Gastrocnemius medialis (tissue), 4 donors: ENCODE measurements around the gene GTF3C1. TPM values are rescaled to one million over a fixed set of nuclear protein-coding genes. Genes with fewer than 3 reads are reported as not detected.

Source experiments
- ATAC-seq, 2 donors: fragments of 150-250 bp; one replicate each; pipeline ENCODE4 v1.9.1; 2016
- DNase-seq, 2 donors: peaks; one replicate each; pipeline ENCODE4 v3.0.0-alpha.2; 2019
- H3K27ac ChIP-seq, 4 donors: fragments of 200-600 bp; sonication (generic); 1 replicate in 1 of 4; 2 replicates in 3 of 4; pipeline ENCODE4 v1.5.1; 2016 to 2018; ENCODE audit warnings: mild to moderate bottlenecking in 2 of 4, moderate library complexity in 1 of 4
- H3K27me3 ChIP-seq, 3 donors: fragments of 200-600 bp; sonication (generic) in 2 of 3; 1 replicate in 1 of 3; 2 replicates in 2 of 3; pipeline versions ENCODE4 v1.5.1 to v1.6.0; 2016 to 2019; ENCODE audit warnings: mild to moderate bottlenecking in 1 of 3, moderate library complexity in 1 of 3
- H3K36me3 ChIP-seq, 2 donors: fragments of 200-600 bp; sonication (generic) in 1 of 2; one replicate each; pipeline ENCODE4 v1.5.1; 2017 to 2018
- H3K4me1 ChIP-seq, 2 donors: fragments of 200-600 bp; sonication (generic) in 1 of 2; one replicate each; pipeline ENCODE4 v1.5.1; 2016 to 2017; ENCODE audit warnings: mild to moderate bottlenecking in 2 of 2
- H3K4me3 ChIP-seq, 4 donors: fragments of 200-600 bp; sonication (generic) in 3 of 4; 1 replicate in 1 of 4; 2 replicates in 3 of 4; pipeline ENCODE4 v1.5.1; 2016 to 2019; ENCODE audit warnings: mild to moderate bottlenecking in 2 of 4
- H3K9me3 ChIP-seq, 3 donors: fragments of 200-600 bp; sonication (generic) in 2 of 3; 1 replicate in 1 of 3; 2 replicates in 2 of 3; pipeline ENCODE4 v1.5.1; 2016 to 2019
- POLR2A ChIP-seq, 2 donors: fragments of 450-650 bp; IDR thresholded peaks; one replicate each; pipeline ENCODE4 v1.6.1; 2017; ENCODE audit warnings: antibody characterized with exemption in 2 of 2, mild to moderate bottlenecking in 2 of 2, moderate library complexity in 2 of 2
- in situ Hi-C, 4 donors: fragments of 200-750 bp; cut with MboI; loops; one replicate each; pipeline versions ENCODE4 v1.15.0 to v1.8.0; 2017; ENCODE audit warnings: low sequenced_read_pairs in 4 of 4
- intact Hi-C: fragments of 100-400 bp; cut with DNase I; formaldehyde crosslinking; loops from one replicate; pipeline ENCODE4 v1.15.1; 2023; ENCODE audit warnings: low total_unique reads
- total RNA-seq, 4 donors: library from RNA; depleted of rRNA; stranded (reverse); fragments of >200 nt; gene quantifications; one replicate each; pipeline versions ENCODE4 v1.1.0 to v1.2.3, GENCODE V29; 2016
- TF ChIP-seq, protein P1 (sequence below), 5 experiments: fragments of 450-650 bp in 3 of 5; fragments of 200-600 bp in 2 of 5; sonication (generic) in 2 of 5; IDR thresholded peaks in 4 of 5; conservative IDR thresholded peaks in 1 of 5; 1 replicate in 4 of 5; 2 replicates in 1 of 5; pipeline ENCODE4 v1.5.1; 2016 to 2019; ENCODE audit warnings: antibody characterized with exemption in 5 of 5, mild to moderate bottlenecking in 3 of 5, moderate library complexity in 3 of 5

GTF3C1 gene
- total RNA-seq, 4 donors from 2014 or later = 52.0 to 108 (median 67.8) TPM

DNA sequence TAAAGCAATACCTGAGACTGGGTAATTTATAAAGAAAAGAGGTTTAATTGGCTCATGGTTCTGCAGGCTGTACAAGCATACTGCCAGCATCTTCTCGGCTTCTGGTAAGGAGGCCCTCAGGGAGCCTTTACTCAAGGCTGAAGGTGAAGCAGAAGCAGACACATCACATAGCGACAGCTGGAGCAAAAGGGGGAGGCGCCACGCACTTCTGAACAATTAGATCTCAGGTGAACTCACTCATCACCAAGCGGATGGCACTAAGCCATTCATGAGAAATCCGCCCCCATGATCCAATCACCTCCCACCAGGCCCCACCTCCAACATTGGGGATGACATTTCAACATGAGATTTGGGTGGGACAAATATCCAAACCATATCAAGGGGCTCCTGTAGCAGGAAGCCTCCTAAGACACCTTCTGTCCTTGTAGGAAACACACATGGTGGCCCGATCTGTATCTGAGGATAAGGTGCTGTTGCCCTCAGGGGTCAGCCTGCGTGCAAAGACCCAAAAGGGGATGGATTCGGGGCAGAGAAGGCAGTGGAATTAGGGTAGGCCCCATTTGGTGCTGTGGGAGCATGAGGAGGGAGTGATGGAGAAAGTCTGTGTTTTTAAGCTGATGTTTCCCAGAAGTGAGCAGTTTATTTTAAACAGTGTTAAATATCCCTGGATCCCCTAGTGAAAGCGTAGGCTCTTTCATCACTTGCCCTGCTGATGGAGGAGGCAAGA, 124.8 kb downstream of the GTF3C1 start:
- no peak for DNase-seq
- Histone ChIP-seq H3K27ac (no peak overlapping the region), H3K4me1 (no peaks in the 10 kb centered on the region), H3K27me3 (peaks cover 0 to 4% (median 0%) of the 10 kb centered on the region in 3 donors), H3K4me3 (no peak overlapping the region), H3K9me3 (peaks cover 0 to 16% (median 0%) of the 10 kb centered on the region in 3 donors), H3K36me3 (no peaks in the 10 kb centered on the region)
- TF ChIP-seq, protein P1, sequence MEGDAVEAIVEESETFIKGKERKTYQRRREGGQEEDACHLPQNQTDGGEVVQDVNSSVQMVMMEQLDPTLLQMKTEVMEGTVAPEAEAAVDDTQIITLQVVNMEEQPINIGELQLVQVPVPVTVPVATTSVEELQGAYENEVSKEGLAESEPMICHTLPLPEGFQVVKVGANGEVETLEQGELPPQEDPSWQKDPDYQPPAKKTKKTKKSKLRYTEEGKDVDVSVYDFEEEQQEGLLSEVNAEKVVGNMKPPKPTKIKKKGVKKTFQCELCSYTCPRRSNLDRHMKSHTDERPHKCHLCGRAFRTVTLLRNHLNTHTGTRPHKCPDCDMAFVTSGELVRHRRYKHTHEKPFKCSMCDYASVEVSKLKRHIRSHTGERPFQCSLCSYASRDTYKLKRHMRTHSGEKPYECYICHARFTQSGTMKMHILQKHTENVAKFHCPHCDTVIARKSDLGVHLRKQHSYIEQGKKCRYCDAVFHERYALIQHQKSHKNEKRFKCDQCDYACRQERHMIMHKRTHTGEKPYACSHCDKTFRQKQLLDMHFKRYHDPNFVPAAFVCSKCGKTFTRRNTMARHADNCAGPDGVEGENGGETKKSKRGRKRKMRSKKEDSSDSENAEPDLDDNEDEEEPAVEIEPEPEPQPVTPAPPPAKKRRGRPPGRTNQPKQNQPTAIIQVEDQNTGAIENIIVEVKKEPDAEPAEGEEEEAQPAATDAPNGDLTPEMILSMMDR (IDR thresholded peaks at IDR 0.05 in 4 of 5, conservative IDR thresholded peaks at IDR 0.05 in 1 of 5) = no peak
- TF ChIP-seq POLR2A (IDR thresholded peaks at IDR 0.05) = no peak
- no peak for ATAC-seq
- intact Hi-C loops = no loop called here
- in situ Hi-C loops = loop anchor here in 1 of 4 donors (25.0 kb wide), 1 partner anchor 113 kb away; the partner anchor contains the start of gene IL4R

DNA sequence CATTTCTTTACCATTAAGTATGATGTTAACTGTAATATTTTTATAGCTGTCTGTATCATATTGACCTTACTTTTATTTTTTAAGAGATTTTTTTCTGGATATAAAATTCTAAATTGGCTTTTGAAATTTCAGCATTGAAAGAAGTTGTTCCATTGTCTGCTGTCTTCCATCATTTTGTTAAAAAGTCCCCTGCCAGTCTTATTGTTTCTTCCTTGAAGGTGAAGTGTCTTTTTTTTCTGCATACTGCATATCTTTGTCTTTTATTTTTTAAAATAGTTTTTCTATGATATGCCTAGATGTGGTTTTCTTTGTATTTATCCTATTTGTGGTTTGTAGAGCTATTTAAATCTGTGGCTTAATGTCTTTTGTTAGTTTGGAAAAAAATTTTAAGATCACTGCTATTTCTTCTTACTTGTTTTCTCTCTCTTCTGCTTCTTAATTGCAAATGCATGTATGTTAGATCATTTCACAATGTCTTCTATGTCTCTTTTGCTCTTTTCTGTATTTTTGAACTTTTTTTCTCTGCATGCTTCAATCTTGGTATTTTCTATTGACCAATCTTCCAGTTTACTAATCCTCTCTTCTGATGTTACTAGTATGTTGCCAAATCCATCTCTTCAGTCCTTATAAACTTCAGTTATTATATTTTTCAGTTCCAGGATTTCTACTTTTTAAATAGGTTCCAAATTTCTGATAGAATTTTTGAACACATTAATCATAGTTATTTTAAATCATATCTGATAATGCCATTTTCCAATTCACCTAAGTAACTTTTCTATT, 127.6 kb downstream of the GTF3C1 start:
- H3K36me3 ChIP-seq = no peaks in the 10 kb centered on the region
- H3K27ac ChIP-seq = no peak overlapping the region
- peaks cover 0 to 16% (median 0%) of the 10 kb centered on the region in 3 donors for H3K9me3 ChIP-seq
- DNase-seq = no peak
- in situ Hi-C loops = loop anchor here in 1 of 4 donors (25.0 kb wide), 1 partner anchor 110 kb away; the partner anchor contains the start of gene IL4R
- intact Hi-C loops = no loop called here
- no peaks in the 10 kb centered on the region for H3K4me1 ChIP-seq
- no peak overlapping the region for H3K4me3 ChIP-seq
- no peak for ATAC-seq
- TF ChIP-seq POLR2A (IDR thresholded peaks at IDR 0.05) = no peak
- TF ChIP-seq, protein P1 (IDR thresholded peaks at IDR 0.05 in 4 of 5, conservative IDR thresholded peaks at IDR 0.05 in 1 of 5) = no peak
- H3K27me3 ChIP-seq = peaks cover 0 to 4% (median 0%) of the 10 kb centered on the region in 3 donors

DNA sequence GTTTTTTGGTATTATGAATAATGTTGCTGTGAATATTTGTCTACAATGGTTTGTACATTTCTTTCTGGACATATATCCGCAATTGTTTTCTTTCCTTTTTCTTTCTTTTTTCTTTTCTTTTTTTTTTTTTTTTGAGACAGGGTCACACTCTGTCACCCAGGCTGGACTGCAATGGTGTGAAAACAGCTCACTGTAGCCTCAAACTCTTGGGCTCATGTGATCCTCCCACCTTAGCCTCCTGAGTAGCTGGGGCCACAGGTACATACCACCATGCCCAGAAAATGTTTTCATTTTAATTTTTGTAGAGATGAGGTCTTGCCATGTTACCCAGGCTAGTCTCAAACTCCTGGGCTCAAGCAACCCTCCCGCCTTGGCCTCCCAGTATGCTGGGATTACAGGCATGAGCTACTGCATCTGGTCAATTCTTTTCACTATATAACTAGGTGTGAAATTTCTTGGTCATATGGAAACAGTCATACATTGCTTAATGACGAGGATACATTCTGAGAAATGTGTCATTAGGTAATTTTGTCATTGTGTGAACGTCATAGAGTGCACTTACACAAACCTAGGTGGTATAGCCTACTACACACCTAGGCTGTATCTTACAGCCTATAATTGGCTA, 132.6 kb downstream of the GTF3C1 start:
- no peak overlapping the region for H3K4me3 ChIP-seq
- peaks cover 0 to 7% (median 0%) of the 10 kb centered on the region in 3 donors for H3K9me3 ChIP-seq
- intact Hi-C loops (no loop called here), in situ Hi-C loops (loop anchor here in 1 of 4 donors (10.0 to 25.0 kb wide), 2 partner anchors 62 to 105 kb away; partner anchors contain the start of gene IL4R)
- no peaks in the 10 kb centered on the region for H3K4me1 ChIP-seq
- no peak for DNase-seq
- TF ChIP-seq, protein P1 (IDR thresholded peaks at IDR 0.05 in 4 of 5, conservative IDR thresholded peaks at IDR 0.05 in 1 of 5) = no peak
- no peak for TF ChIP-seq POLR2A (IDR thresholded peaks at IDR 0.05)
- peaks cover 0 to 4% (median 0%) of the 10 kb centered on the region in 3 donors for H3K27me3 ChIP-seq
- no peak for ATAC-seq
- H3K27ac ChIP-seq = no peak overlapping the region
- H3K36me3 ChIP-seq = no peaks in the 10 kb centered on the region

DNA sequence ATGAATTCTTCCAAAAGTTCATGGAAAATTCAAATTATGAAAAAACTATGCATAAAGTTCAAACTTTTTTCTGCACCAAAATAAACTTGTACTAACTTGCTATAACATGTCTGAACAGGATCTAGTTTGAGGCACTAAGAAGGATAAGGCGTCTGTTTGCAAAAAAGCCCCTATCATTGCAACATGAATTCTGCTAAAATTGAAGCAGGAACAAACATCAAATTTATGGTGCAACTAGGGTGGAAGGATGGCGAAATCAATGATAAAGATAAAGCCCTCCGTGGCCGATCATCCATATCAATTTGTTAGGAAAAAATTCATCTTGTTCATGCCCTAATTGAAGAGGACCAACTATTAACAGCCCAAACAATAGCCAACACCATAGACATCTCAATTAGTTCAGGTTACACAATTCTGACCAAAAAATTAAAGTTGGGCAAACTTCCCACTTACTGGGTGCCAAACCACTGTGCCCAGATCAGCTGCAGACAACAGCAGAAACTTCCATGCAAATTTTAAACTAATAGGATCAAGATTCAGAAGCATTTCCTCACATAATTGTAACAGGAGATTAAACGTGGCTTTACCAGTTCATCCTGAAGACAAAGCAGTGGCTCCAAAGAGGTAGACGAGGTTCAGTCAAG, 134.8 kb downstream of the GTF3C1 start:
- intact Hi-C loops = no loop called here
- no peaks in the 10 kb centered on the region for H3K36me3 ChIP-seq
- no peak for TF ChIP-seq POLR2A (IDR thresholded peaks at IDR 0.05)
- TF ChIP-seq, protein P1 (IDR thresholded peaks at IDR 0.05 in 4 of 5, conservative IDR thresholded peaks at IDR 0.05 in 1 of 5) = no peak

More for the DNA sequence above, 134.8 kb downstream of the GTF3C1 start:
- Histone ChIP-seq H3K27me3 (no peaks in the 10 kb centered on the region), H3K9me3 (no peaks in the 10 kb centered on the region), H3K27ac (no peak overlapping the region), H3K4me1 (no peaks in the 10 kb centered on the region), H3K4me3 (no peak overlapping the region)
- in situ Hi-C loops = loop anchor here in 1 of 4 donors (10.0 to 25.0 kb wide), 2 partner anchors 60 to 103 kb away; partner anchors contain the start of gene IL4R
- no peak for ATAC-seq
- no peak for DNase-seq
